Activated CD4-positive, alpha-beta T cell treated with anti-CD3 and anti-CD28 coated beads, Interleukin-2, amount 50 U/mL, for 24 hours (primary cell): ENCODE data around the gene EXOSC5.
A peak's percentile ranks its signal among the peaks of the same experiment; 100 is the strongest.
"Not testable (repeated sequence)": the region's sequence is repeated elsewhere in the genome, so short reads cannot be mapped to it uniquely, and the experiment has no call there.

Experiments used
- DNase-seq, 2 donors: peaks; one replicate each; pipeline ENCODE4 v3.0.0-alpha.2; 2020; ENCODE audit warnings: low read depth in 1 of 2, low spot score in 1 of 2

The EXOSC5 gene

GRCh38 chr19:41351339-41352245 is 45.6 kb downstream of the EXOSC5 start:
- peak; percentile 64 to 81 for DNase-seq

- no peak for DNase-seq
These were observed 46.3 kb downstream of the EXOSC5 start for GRCh38 chr19:41350735-41351338.

GRCh38 chr19:41346916-41347315 is 50.2 kb downstream of the EXOSC5 start:
- not testable (repeated sequence) for DNase-seq

- no peak for DNase-seq
These were observed 53.0 kb downstream of the EXOSC5 start for GRCh38 chr19:41344162-41344561.

GRCh38 chr19:41341669-41342490 is 55.3 kb downstream of the EXOSC5 start:
- DNase-seq = no peak

- DNase-seq = no peak
These were observed 57.2 kb downstream of the EXOSC5 start for GRCh38 chr19:41339936-41340335.
